Activated naive CD8-positive, alpha-beta T cell treated with anti-CD3 and anti-CD28 coated beads, Interleukin-2, amount 10 ng/mL, durations not matched to agents 7 days and 5 days (primary cell): ENCODE data around the gene BPIFB1. TPM values are rescaled to one million over a fixed set of nuclear protein-coding genes. Genes with fewer than 3 reads are reported as not detected.

Source experiments
- ATAC-seq: fragments of 150-1000 bp; cut with Tn5 transposase; one replicate; pipeline ENCODE4 v1.10.0; 2021; ENCODE audit warnings: low read depth, moderate library complexity
- POLR2A ChIA-PET: fragments of 350-600 bp; sonication (Branson Sonifier 250); formaldehyde crosslinking; loops from one replicate; lab custom pipeline; 2021; ENCODE audit warnings: antibody characterized with exemption; lab: Charles Lee
- DNase-seq: peaks from one replicate; pipeline ENCODE4 v3.0.0; 2021
- H3K27ac Mint-ChIP-seq: one replicate; pipeline ENCODE4 v1.8.0; 2022; ENCODE audit warnings: mild to moderate bottlenecking, mixed read lengths
- H3K27me3 Mint-ChIP-seq: one replicate; pipeline ENCODE4 v1.8.0; 2022; ENCODE audit warnings: mild to moderate bottlenecking, moderate library complexity, mixed read lengths
- H3K36me3 Mint-ChIP-seq: one replicate; pipeline ENCODE4 v1.8.0; 2021; ENCODE audit warnings: mild to moderate bottlenecking, mixed read lengths
- H3K4me1 Mint-ChIP-seq: one replicate; pipeline ENCODE4 v1.8.0; 2021; ENCODE audit warnings: mixed read lengths
- H3K4me3 Mint-ChIP-seq: one replicate; pipeline ENCODE4 v1.8.0; 2022; ENCODE audit warnings: mild to moderate bottlenecking, moderate library complexity, mixed read lengths
- H3K9me3 Mint-ChIP-seq: one replicate; pipeline ENCODE4 v1.8.0; 2021; ENCODE audit warnings: mixed read lengths
- total RNA-seq, 2 experiments: library from RNA; stranded (reverse); gene quantifications; one replicate each; pipeline ENCODE4 v1.2.3, GENCODE V29; 2021

Gene BPIFB1
- total RNA-seq = not detected

- Mint-ChIP-seq H3K36me3 (no peaks in the 10 kb centered on the region), H3K27me3 (peaks cover 16% of the 10 kb centered on the region), H3K27ac (no peak within 1 kb of the TSS), H3K9me3 (no peaks in the 10 kb centered on the region), H3K4me3 (no peak within 1 kb of the TSS), H3K4me1 (no peaks in the 10 kb centered on the region)
- DNase-seq (no peak), ATAC-seq (no peak)
- POLR2A ChIA-PET = no interaction called here
Measured at GRCh38 chr20:33282991-33283555, at the start of gene BPIFB1. TSS of gene BPIFB1 (plus strand) at chr20:33283214. CDS start at chr20:33286074, 2,860 bp downstream.

GRCh38 chr20:33234050-33234449 lies 49.0 kb upstream of the BPIFB1 start:
- Mint-ChIP-seq H3K27ac (no peak overlapping the region), H3K36me3 (no peaks in the 10 kb centered on the region), H3K9me3 (no peaks in the 10 kb centered on the region), H3K4me3 (no peak overlapping the region), H3K4me1 (peaks cover 31% of the 10 kb centered on the region), H3K27me3 (peaks cover 17% of the 10 kb centered on the region)
- ATAC-seq (no peak), DNase-seq (no peak)
- POLR2A ChIA-PET = no interaction called here

- Mint-ChIP-seq H3K4me3 (no peak within 1 kb of the TSS), H3K27me3 (peaks cover 22% of the 10 kb centered on the region), H3K27ac (no peak within 1 kb of the TSS), H3K9me3 (no peaks in the 10 kb centered on the region), H3K36me3 (no peaks in the 10 kb centered on the region), H3K4me1 (peaks cover 20% of the 10 kb centered on the region)
- ATAC-seq (no peak), DNase-seq (no peak)
- POLR2A ChIA-PET = interaction anchor here (1.1 kb wide), 2 partner anchors 10 to 25 kb away, joined by 3 read pairs; no protein-coding TSS in a partner anchor
Measured at GRCh38 chr20:33235696-33236095, 47.3 kb upstream of the BPIFB1 start, which contains the start of gene BPIFA1. TSS of gene BPIFA1 (plus strand) at chr20:33235996. CDS start at chr20:33237712, 1,716 bp downstream.

- H3K27me3 Mint-ChIP-seq = peaks cover 19% of the 10 kb centered on the region
- no peak overlapping the region for H3K27ac Mint-ChIP-seq
- H3K4me1 Mint-ChIP-seq = peaks cover 15% of the 10 kb centered on the region
- no peaks in the 10 kb centered on the region for H3K9me3 Mint-ChIP-seq
- POLR2A ChIA-PET = interaction anchor here (1.1 kb wide), 2 partner anchors 9 to 12 kb away, joined by 3 read pairs; no protein-coding TSS in a partner anchor
- DNase-seq (no peak), ATAC-seq (no peak)
- no peak overlapping the region for H3K4me3 Mint-ChIP-seq
- no peaks in the 10 kb centered on the region for H3K36me3 Mint-ChIP-seq
Measured at GRCh38 chr20:33236351-33236750, 46.7 kb upstream of the BPIFB1 start.

- POLR2A ChIA-PET = interaction anchor here (0.6 kb wide), 1 partner anchor 278 kb away, joined by 3 read pairs; no protein-coding TSS in a partner anchor
- Mint-ChIP-seq H3K4me3 (no peak overlapping the region), H3K9me3 (no peaks in the 10 kb centered on the region), H3K27me3 (peaks cover 19% of the 10 kb centered on the region), H3K4me1 (peaks cover 2% of the 10 kb centered on the region), H3K36me3 (no peaks in the 10 kb centered on the region), H3K27ac (no peak overlapping the region)
- ATAC-seq (no peak), DNase-seq (no peak)
Measured at GRCh38 chr20:33237989-33238388, 45.0 kb upstream of the BPIFB1 start.

- POLR2A ChIA-PET = no interaction called here
- DNase-seq = no peak
- Mint-ChIP-seq H3K27me3 (peaks cover 24% of the 10 kb centered on the region), H3K9me3 (no peaks in the 10 kb centered on the region), H3K4me3 (no peak overlapping the region), H3K4me1 (no peaks in the 10 kb centered on the region), H3K27ac (no peak overlapping the region), H3K36me3 (no peaks in the 10 kb centered on the region)
- ATAC-seq = no peak
Measured at GRCh38 chr20:33239418-33239817, 43.6 kb upstream of the BPIFB1 start.

GRCh38 chr20:33239979-33240736 lies 42.9 kb upstream of the BPIFB1 start:
- Mint-ChIP-seq H3K27ac (peak overlapping the region; percentile 57), H3K4me1 (no peaks in the 10 kb centered on the region), H3K36me3 (no peaks in the 10 kb centered on the region), H3K9me3 (no peaks in the 10 kb centered on the region), H3K27me3 (peaks cover 24% of the 10 kb centered on the region), H3K4me3 (no peak overlapping the region)
- ATAC-seq = no peak
- POLR2A ChIA-PET = no interaction called here
- no peak for DNase-seq

- H3K36me3 Mint-ChIP-seq = no peaks in the 10 kb centered on the region
- no peaks in the 10 kb centered on the region for H3K4me1 Mint-ChIP-seq
- no peaks in the 10 kb centered on the region for H3K9me3 Mint-ChIP-seq
- ATAC-seq = no peak
- H3K27ac Mint-ChIP-seq = no peak overlapping the region
- H3K27me3 Mint-ChIP-seq = peaks cover 20% of the 10 kb centered on the region
- DNase-seq = no peak
- no peak overlapping the region for H3K4me3 Mint-ChIP-seq
- POLR2A ChIA-PET = no interaction called here
Measured at GRCh38 chr20:33240923-33241322, 42.1 kb upstream of the BPIFB1 start.

- ATAC-seq = no peak
- POLR2A ChIA-PET = no interaction called here
- Mint-ChIP-seq H3K27ac (peak overlapping the region; percentile 31), H3K4me3 (no peak overlapping the region), H3K9me3 (no peaks in the 10 kb centered on the region), H3K4me1 (no peaks in the 10 kb centered on the region), H3K36me3 (no peaks in the 10 kb centered on the region), H3K27me3 (peaks cover 12% of the 10 kb centered on the region)
- DNase-seq = no peak
Measured at GRCh38 chr20:33242319-33243100, 40.5 kb upstream of the BPIFB1 start.

GRCh38 chr20:33246077-33246476 lies 36.9 kb upstream of the BPIFB1 start:
- no peak for DNase-seq
- no peak overlapping the region for H3K4me3 Mint-ChIP-seq
- no peaks in the 10 kb centered on the region for H3K36me3 Mint-ChIP-seq
- H3K27ac Mint-ChIP-seq = no peak overlapping the region
- no peak for ATAC-seq
- no peaks in the 10 kb centered on the region for H3K9me3 Mint-ChIP-seq
- POLR2A ChIA-PET = no interaction called here
- peaks cover 6% of the 10 kb centered on the region for H3K27me3 Mint-ChIP-seq
- H3K4me1 Mint-ChIP-seq = no peaks in the 10 kb centered on the region

- no peak for ATAC-seq
- Mint-ChIP-seq H3K9me3 (no peaks in the 10 kb centered on the region), H3K36me3 (no peaks in the 10 kb centered on the region), H3K4me3 (no peak overlapping the region), H3K27me3 (peaks cover 8% of the 10 kb centered on the region), H3K27ac (no peak overlapping the region), H3K4me1 (no peaks in the 10 kb centered on the region)
- no peak for DNase-seq
- POLR2A ChIA-PET = interaction anchor here (0.6 kb wide), 1 partner anchor 18 kb away, joined by 3 read pairs; no protein-coding TSS in a partner anchor
Measured at GRCh38 chr20:33249456-33249855, 33.6 kb upstream of the BPIFB1 start.

GRCh38 chr20:33250666-33251065 lies 32.3 kb upstream of the BPIFB1 start:
- DNase-seq = no peak
- peaks cover 16% of the 10 kb centered on the region for H3K27me3 Mint-ChIP-seq
- no peaks in the 10 kb centered on the region for H3K9me3 Mint-ChIP-seq
- POLR2A ChIA-PET = no interaction called here
- no peaks in the 10 kb centered on the region for H3K36me3 Mint-ChIP-seq
- no peaks in the 10 kb centered on the region for H3K4me1 Mint-ChIP-seq
- no peak for ATAC-seq
- no peak overlapping the region for H3K4me3 Mint-ChIP-seq
- no peak overlapping the region for H3K27ac Mint-ChIP-seq

- Mint-ChIP-seq H3K36me3 (no peaks in the 10 kb centered on the region), H3K27ac (no peak overlapping the region), H3K4me3 (no peak overlapping the region), H3K27me3 (peaks cover 24% of the 10 kb centered on the region), H3K4me1 (no peaks in the 10 kb centered on the region), H3K9me3 (no peaks in the 10 kb centered on the region)
- no peak for ATAC-seq
- POLR2A ChIA-PET = no interaction called here
- no peak for DNase-seq
Measured at GRCh38 chr20:33251496-33251895, 31.5 kb upstream of the BPIFB1 start.
